ENCODE results near the gene HSCB.

HSCB gene

DNA sequence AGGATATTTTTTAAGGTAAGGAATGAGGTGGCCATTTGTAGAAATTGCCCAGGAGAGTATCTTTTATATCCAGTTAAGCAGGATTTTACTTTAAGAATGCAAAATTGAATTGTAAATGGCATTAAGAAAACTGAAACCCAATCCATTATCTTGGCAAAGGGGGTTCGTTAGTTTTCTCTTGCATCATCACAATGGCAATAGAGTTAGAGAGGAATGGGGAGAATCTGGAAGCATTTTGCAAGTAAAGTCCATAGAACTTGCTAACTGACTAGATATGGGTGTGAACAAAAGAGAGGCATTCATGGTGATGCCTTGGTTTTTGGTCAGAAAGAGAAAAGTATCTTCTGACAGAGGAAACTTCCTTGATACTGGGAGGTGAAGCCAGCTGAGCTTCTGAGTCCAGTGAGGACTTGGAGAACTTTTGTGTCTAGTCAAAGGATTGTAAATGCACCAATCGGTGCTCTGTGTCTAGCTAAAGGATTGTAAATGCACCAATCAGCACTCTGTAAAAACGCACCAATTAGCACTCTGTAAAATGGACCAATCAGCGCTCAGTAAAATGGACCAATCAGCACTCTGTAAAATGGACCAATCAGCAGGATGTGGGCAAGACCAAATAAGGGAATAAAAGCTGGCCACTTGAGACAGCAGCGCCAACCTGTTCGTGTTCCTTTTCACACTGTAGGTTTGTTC lies 27.0 kb downstream of the HSCB start:
- TF ChIP-seq, protein P1, sequence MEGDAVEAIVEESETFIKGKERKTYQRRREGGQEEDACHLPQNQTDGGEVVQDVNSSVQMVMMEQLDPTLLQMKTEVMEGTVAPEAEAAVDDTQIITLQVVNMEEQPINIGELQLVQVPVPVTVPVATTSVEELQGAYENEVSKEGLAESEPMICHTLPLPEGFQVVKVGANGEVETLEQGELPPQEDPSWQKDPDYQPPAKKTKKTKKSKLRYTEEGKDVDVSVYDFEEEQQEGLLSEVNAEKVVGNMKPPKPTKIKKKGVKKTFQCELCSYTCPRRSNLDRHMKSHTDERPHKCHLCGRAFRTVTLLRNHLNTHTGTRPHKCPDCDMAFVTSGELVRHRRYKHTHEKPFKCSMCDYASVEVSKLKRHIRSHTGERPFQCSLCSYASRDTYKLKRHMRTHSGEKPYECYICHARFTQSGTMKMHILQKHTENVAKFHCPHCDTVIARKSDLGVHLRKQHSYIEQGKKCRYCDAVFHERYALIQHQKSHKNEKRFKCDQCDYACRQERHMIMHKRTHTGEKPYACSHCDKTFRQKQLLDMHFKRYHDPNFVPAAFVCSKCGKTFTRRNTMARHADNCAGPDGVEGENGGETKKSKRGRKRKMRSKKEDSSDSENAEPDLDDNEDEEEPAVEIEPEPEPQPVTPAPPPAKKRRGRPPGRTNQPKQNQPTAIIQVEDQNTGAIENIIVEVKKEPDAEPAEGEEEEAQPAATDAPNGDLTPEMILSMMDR (conservative IDR thresholded peaks at IDR 0.05), result no peak

DNA sequence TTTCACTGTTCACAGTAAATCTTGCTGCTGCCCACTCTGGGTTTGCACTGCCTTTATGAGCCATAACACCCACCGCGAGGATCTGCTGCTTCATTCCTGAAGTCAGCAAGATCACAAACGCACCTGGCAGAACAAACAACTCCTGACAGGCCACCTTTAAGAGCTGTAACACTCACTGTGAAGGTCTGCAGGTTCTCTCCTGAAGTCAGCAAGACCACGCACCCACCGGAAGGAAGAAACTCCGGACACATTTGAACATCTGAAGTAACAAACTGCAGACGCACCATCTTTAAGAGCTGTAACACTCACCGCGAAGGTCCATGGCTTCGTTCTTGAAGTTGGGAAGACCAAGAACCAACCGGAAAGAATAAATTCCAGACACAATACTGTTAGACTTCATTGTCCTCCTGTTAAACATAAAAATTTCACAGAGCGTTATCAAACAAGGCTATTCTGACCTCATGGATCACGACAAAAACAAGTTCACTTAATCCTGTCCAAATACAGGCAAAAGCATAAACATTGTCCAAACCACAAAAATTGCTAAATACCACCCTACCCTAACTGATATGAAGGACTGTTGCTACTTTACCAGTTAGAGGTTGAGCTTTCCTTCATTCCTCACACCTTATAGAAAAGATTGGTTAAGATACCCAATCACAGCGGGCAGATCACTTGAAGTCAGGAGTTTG lies 27.7 kb downstream of the HSCB start:
- no peak overlapping the region for H3K27ac ChIP-seq
- TF ChIP-seq, protein P1 (conservative IDR thresholded peaks at IDR 0.05), result no peak

More for the DNA sequence above, 27.0 kb downstream of the HSCB start:
- H3K27ac ChIP-seq, result no peak overlapping the region

DNA sequence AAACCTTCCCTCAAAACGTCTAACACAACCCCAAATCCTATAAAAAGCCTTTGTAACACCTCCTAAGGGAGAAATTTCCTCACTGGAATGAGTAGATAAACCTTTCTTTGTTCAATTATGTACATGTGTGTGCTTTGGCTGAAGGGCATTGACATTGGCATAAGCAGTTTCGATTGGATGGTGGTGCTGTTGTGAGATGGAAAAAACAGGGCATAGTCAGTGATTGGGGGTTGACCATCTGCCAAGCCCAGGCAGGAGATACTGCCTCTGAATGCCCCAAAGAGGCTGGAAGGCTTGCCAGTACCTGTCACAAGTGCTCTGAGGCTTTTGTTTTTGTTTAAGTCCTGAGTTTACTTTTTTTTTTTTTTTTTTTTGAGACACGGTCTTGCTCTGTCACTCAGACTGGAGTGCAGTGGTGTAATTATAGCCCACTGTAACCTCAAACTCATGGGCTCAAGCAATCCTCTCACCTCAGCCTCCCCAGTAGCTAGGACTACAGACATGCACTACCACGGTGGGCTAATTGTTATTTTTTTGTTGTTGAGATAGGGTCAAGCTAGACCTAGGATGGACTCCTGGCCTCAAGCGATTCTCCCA lies 29.5 kb downstream of the HSCB start:
- no peak overlapping the region for H3K27ac ChIP-seq
- TF ChIP-seq, protein P1 (conservative IDR thresholded peaks at IDR 0.05), result no peak

DNA sequence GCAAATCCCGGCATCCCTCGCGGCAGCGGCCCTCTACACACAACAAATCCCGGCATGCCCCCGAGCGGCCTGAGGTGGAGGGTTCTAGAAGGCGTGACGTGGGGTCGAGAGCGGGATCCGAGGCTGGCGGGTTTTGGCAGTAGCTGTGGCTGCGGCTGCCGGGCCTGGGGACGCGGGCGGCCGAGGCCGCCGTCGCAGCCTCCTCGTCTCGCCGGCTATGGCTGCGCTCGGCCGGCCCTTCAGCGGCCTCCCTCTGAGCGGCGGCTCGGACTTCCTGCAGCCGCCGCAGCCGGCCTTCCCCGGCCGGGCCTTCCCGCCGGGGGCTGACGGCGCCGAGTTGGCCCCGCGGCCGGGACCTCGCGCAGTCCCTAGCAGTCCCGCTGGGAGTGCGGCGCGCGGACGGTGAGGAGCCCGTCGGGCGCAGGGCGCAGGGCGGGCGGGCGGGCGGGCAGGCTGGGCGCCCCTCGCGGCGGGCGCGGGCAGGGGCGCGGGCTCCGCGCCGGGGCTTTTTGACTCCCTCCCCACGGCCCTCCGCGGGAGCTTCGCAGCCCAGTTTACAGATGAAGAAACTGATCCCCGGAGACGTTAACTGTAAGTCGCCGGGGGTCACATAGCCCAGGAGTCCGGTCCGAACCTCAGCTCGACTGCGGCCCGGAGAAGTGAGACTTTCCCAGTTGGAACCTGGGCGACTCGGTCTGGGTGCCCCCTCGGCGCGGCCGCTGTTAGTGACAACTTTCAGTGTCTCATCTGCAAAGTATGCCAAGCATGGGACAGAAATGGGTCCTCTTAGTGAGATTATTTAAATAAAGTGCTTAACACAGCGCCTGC lies 31.0 kb downstream of the HSCB start, which contains the start of gene CCDC117:
Gene CCDC117 (plus strand): TSS at position 63 of the 828 bp plus-strand sequence. CDS start 155 bp downstream, at position 218.
- peak within 1 kb of the TSS; percentile 93 for H3K27ac ChIP-seq
- TF ChIP-seq, protein P1 (conservative IDR thresholded peaks at IDR 0.05), result peak; percentile 73

DNA sequence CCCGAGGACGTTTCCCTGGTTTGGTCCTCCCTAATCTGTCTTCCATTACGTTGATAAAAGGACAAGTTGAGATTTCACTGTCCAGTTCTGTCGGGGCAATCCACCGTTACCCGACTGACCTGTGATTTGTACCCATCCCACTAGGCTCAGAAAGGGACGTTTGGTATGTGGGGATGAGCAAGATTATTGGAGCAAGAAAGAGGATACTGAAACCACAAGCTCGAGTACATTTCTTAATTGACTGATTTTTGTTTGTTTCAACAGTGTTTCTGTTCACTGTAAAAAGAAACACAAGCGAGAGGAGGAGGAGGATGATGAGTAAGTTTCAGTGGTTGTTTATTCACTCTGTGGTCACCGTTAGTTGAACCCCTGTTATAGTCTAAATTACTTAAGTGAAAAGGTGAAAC lies 31.6 kb downstream of the HSCB start:
- TF ChIP-seq, protein P1 (conservative IDR thresholded peaks at IDR 0.05), result no peak
- H3K27ac ChIP-seq, result peak overlapping the region; percentile 93

DNA sequence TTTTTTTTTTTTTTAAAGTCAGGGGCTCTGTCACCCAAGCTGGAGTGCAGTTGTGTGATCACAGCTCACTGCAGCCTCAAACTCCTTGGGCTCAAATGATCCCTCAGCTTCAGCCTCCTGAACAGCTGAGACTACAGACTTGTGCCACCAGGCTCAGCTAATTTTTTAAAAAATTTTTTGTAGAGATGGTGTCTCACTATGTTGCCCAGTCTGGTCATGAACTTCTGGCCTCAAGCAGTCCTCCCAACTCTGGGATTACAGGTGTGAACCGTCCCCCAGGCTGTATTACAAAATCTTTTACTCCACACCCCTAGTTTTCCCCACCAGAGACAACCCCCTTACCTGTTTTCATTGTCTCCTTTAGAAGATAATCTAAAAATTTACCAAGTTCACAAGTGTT lies 32.5 kb downstream of the HSCB start:
- H3K27ac ChIP-seq, result peak overlapping the region; percentile 93; the same call in 1 of the 2 replicates
- TF ChIP-seq, protein P1 (conservative IDR thresholded peaks at IDR 0.05), result no peak

Data from VCaP (cell line).